HG03575 (cell line): ENCODE measurements around the gene TOR3A.

Experiments
- ATAC-seq: cut with Tn5 transposase; IDR thresholded peaks from one replicate; pipeline ENCODE4 v1.9.1; 2021; ENCODE audit not compliant: unreplicated experiment, insufficient number of reproducible peaks, low FRiP score; ENCODE audit errors: extremely low read depth

The TOR3A gene

GRCh38 chr1:179058487-179059483 is 23.1 kb upstream of the TOR3A start:
- ATAC-seq = no peak

DNA sequence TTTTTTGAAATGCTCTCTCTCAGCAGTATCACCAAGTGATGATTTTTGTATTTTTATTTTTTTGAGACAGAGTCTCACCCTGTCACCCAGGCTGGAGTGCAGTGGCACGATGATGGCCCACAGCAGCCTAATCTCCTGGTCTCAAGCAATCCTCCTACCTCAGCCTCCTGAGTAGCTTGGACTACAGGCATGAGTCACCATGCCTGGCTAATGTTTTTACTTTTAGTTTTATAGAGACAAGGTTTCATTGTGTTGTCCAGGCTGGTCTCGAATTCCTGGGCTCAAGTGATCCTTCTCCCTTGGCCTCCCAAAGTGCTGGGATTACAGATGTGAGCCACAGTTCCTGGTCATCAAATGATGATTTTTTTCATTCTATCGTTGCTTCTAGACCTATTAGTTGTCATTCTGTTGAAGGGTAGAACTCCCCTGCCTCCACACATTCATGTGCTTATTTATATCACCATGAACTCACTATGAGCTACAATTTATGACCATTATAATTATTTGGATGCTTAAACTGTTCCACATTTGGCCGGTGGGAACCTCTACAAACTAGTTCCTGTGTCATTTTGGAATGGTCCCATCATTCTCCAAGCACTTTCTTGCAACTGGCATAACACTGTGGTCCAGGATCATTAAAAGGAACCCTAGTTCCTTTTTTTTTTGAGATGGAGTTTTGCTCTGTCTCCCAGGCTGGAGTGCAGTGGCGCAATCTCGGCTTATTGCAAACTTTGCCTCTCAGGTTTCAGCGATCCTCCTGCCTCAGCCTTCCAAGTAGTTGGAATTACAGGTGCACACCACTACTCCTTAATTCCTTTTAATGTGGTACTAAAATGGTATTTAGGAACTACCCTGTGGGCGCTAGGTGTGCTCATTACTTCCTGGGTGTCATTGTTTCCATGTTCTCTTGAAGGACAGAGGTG is 20.2 kb upstream of the TOR3A start:
- no peak for ATAC-seq

- no peak for ATAC-seq
These were observed 15.4 kb upstream of the TOR3A start for GRCh38 chr1:179066471-179066870.

DNA sequence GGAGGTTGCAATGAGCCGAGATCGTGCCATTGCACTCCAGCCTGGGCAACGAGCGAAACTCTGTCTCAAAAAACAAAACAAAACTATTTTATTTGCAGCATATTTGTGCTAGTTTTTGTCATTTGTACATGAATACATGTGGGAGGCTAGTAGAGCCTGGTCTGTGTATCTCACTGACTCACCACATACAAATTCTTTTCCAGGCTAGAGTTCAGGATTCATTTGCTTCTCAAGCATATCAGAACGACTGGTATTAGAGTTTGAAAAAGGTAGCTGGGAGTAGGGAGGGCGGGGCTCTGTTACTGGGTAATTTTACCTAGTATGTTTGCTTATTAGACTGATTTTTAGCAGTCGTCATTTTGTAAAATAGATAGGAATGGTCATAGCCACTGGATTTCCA is 4.5 kb upstream of the TOR3A start:
- no peak for ATAC-seq

GRCh38 chr1:179079113-179079761 is 2.6 kb upstream of the TOR3A start:
- no peak for ATAC-seq

DNA sequence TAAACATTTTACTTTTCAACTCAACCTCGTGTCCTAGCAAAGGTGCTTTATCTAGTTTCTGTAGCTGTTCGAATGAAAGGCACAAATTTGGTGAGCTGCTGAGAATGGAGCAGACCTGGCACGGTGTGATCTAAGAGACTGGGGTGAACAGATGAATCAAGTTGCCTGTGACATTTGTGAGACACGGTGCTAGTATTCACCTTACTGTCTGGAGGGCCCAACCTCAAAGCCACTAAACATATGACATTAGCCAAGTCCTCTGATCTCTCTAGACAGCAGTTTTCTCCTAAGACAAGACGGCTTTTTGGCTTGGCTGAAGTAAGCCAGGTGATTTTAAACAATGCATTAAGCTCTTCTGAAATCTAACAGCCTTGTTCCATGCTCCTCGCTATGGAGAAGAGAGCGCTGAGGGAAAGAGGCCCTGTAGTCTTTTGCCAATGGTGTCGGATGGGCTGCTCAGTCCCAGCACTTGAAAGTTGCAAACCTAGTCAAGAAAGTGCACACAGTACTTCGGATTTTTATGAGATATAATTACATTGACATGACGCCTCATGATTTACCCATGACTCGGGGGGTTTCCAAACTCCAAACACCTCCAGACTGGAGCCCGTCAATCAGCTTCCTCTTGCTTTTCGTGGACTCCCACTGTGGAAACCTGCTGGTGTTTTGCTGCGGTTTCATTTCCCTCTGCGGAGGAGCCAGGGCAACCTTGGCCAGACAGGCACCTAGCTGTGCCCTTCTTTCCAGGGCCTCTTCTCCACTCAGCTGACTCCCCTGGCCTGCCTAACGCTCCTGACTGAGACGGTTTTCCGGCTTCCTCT is 794 bp upstream of the TOR3A start:
- ATAC-seq = peak; percentile 2

DNA sequence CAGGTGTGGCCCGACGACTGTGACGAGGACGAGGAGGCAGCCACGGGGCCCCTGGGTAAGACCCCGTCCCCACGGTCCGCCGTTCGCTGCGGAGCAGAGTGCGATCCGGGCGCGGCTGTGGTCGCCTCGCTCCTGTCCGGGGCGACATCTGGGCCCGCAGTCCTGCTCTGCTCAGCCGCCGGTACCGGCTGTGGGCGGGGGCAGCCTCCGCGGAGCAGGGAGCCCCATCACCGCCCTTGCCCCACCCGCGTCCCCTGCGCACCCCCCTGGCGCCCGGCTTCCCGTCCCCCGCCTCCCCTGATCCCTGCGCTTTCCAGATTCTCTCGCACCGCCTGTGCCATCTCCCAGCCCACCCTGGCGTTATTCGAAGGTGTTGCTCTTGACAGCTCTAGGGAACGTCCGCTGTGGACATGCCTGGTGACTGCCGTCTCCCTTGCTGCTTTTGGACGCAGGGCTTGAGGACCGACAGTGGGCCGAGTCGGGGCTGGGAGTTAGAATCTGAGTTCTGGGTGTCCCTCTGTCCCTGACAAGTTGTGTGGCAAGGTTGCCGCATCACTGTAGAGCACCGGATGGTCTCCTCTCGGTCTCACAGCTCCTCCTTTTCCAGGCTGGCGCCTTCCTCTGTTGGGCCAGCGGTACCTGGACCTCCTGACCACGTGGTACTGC is 596 bp downstream of the TOR3A start:
- ATAC-seq = no peak

DNA sequence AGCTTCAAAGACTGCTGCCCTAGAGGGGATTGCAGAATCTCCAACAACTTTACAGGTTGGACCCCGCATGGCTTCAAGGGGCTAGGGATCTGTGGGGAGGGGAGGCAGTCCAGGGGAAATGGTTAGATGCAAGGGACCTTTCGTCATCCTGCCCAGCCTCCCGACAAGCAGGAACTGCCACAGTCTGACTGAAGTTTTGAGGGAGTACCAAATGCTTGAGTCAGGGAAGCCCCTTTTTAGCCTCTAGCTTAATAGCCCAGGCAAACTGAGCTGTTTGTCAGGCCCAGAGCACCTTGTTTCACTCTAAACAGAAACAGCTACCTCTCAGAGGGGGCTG is 1.1 kb downstream of the TOR3A start:
- ATAC-seq = no peak

GRCh38 chr1:179083533-179083932 is 1.7 kb downstream of the TOR3A start:
- ATAC-seq = no peak

- no peak for ATAC-seq
These were observed 5.8 kb downstream of the TOR3A start for GRCh38 chr1:179087665-179088064.

GRCh38 chr1:179089827-179090482 is 8.1 kb downstream of the TOR3A start:
- ATAC-seq = no peak

GRCh38 chr1:179090522-179090921 is 8.7 kb downstream of the TOR3A start:
- ATAC-seq = no peak

- ATAC-seq = no peak
These were observed 9.1 kb downstream of the TOR3A start for GRCh38 chr1:179090923-179091322.

- ATAC-seq = no peak
These were observed 9.9 kb downstream of the TOR3A start for GRCh38 chr1:179091691-179092165.

DNA sequence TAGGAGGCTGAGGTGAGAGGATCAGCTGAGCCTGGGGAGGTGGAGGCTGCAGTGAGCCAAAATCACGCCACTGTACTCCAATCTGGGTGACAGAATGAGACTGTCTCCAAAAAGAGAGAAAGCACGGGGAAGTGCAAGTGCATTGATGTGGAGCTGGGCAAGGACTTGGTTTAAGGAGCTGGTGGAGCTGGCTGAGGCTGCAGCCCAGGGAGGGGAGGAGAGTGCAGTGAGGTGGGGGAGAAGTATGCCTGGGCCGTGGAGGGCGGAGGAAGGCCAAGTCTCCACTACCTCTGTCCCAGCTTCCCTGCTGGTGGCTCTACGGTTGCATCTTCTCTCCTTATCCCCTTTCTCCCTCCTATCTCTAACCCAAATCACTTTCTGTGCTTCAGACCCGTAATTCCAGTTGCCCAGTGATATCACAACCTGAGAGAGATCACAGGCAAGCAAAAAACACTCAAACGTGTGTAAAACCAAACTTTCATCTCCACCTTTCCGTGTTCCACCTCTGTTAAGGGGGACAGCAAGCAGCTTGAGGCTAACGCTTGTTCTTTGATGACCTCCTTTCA is 11.1 kb downstream of the TOR3A start:
- no peak for ATAC-seq

GRCh38 chr1:179094818-179095217 is 12.9 kb downstream of the TOR3A start:
- ATAC-seq = no peak

DNA sequence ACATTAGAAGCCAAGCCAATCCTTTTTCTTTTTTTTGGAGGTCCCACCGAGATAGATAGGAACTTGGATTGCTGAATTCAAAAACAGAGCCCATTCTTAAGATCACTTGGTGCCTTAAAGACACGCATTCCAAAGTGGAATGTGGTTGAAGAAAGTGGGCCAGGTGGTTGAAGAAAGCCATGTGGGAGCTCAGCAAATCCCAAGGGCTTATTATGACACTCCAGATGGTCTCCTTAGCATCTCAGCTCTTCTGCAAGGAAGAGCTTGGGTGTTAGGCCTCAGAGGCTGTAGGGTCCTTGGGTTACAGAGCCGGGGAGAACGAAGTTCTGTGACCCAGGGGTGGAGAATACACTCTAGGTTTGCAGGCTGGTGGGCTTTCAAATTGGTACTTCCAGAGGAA is 13.5 kb downstream of the TOR3A start:
- ATAC-seq = no peak
